ENCODE data around the gene TIGD3. TPM values are rescaled to one million over a fixed set of nuclear protein-coding genes. Genes with fewer than 3 reads are reported as not detected.

The TIGD3 gene
- polyA plus RNA-seq, 1 donor (not counting 4 experiments of a cell fraction or from before 2014, with no cell fraction given) = not detected

- peaks cover 1% of the 10 kb centered on the region for H3K4me1 ChIP-seq (ENCODE audit: control insufficient read depth, extremely low read depth, insufficient read depth, low read length)
- no peak overlapping the region for H2AFZ ChIP-seq (ENCODE audit: control insufficient read depth, low read length)
- TF ChIP-seq, protein P1, sequence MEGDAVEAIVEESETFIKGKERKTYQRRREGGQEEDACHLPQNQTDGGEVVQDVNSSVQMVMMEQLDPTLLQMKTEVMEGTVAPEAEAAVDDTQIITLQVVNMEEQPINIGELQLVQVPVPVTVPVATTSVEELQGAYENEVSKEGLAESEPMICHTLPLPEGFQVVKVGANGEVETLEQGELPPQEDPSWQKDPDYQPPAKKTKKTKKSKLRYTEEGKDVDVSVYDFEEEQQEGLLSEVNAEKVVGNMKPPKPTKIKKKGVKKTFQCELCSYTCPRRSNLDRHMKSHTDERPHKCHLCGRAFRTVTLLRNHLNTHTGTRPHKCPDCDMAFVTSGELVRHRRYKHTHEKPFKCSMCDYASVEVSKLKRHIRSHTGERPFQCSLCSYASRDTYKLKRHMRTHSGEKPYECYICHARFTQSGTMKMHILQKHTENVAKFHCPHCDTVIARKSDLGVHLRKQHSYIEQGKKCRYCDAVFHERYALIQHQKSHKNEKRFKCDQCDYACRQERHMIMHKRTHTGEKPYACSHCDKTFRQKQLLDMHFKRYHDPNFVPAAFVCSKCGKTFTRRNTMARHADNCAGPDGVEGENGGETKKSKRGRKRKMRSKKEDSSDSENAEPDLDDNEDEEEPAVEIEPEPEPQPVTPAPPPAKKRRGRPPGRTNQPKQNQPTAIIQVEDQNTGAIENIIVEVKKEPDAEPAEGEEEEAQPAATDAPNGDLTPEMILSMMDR (optimal IDR thresholded peaks at IDR 0.05 in 1 of 3, IDR thresholded peaks at IDR 0.05 in 1 of 3, conservative IDR thresholded peaks at IDR 0.05 in 1 of 3; ENCODE audit: extremely low read depth in 1 of 3, insufficient read depth in 2 of 3, low read length in 3 of 3) = no peak
- TF ChIP-seq EZH2 (IDR thresholded peaks at IDR 0.05; ENCODE audit: low read length) = no peak
- no peak overlapping the region for H3K27ac ChIP-seq (ENCODE audit: control insufficient read depth, insufficient read depth, low read length)
- H4K20me1 ChIP-seq (ENCODE audit: control insufficient read depth, extremely low read depth, insufficient read depth, low read length) = no peaks in the 10 kb centered on the region
- H3K79me2 ChIP-seq (ENCODE audit: control insufficient read depth, insufficient read depth, low read length) = peaks cover 43% of the 10 kb centered on the region
- H3K4me2 ChIP-seq (ENCODE audit: control insufficient read depth, extremely low read depth, insufficient read depth, low read depth, low read length) = no peak overlapping the region
- no peaks in the 10 kb centered on the region for H3K9me3 ChIP-seq (ENCODE audit: control insufficient read depth, low read depth, low read length)
- DNase-seq (ENCODE audit: low read depth, low spot score) (no peak), FAIRE-seq (no peak)
- no peaks in the 10 kb centered on the region for H3K27me3 ChIP-seq (ENCODE audit: control insufficient read depth, extremely low read depth, insufficient read depth, low read length)
- no peaks in the 10 kb centered on the region for H3K9me1 ChIP-seq (ENCODE audit: control insufficient read depth, extremely low read depth, insufficient read depth, low read length)
- no peak overlapping the region for H3K9ac ChIP-seq (ENCODE audit: control insufficient read depth, extremely low read depth, insufficient read depth, low read length)
- H3K36me3 ChIP-seq (ENCODE audit: control insufficient read depth in 2 of 2, extremely low read depth in 1 of 2, insufficient read depth in 2 of 2, low read length in 2 of 2) = peaks cover 29 to 39% of the 10 kb centered on the region in 2 experiments
- dilution Hi-C loops (cut with MboI; ENCODE audit: extremely low pct_ligation_motif_present, low sequenced_read_pairs) = no loop called here
- no peak overlapping the region for H3K4me3 ChIP-seq (ENCODE audit: control insufficient read depth in 2 of 3, extremely low read depth in 1 of 3, insufficient read depth in 2 of 3, low read depth in 1 of 3, low read length in 3 of 3)
These were observed 14.3 kb upstream of the TIGD3 start for GRCh38 chr11:65340226-65340625.

GRCh38 chr11:65341856-65342255 is 12.7 kb upstream of the TIGD3 start:
- Histone ChIP-seq H3K9ac (ENCODE audit: control insufficient read depth, extremely low read depth, insufficient read depth, low read length) (no peak overlapping the region), H3K4me3 (ENCODE audit: control insufficient read depth in 2 of 3, extremely low read depth in 1 of 3, insufficient read depth in 2 of 3, low read depth in 1 of 3, low read length in 3 of 3) (no peak overlapping the region), H3K27me3 (ENCODE audit: control insufficient read depth, extremely low read depth, insufficient read depth, low read length) (no peaks in the 10 kb centered on the region), H3K9me3 (ENCODE audit: control insufficient read depth, low read depth, low read length) (no peaks in the 10 kb centered on the region), H3K4me1 (ENCODE audit: control insufficient read depth, extremely low read depth, insufficient read depth, low read length) (no peaks in the 10 kb centered on the region), H3K36me3 (ENCODE audit: control insufficient read depth in 2 of 2, extremely low read depth in 1 of 2, insufficient read depth in 2 of 2, low read length in 2 of 2) (peaks cover 29 to 53% of the 10 kb centered on the region in 2 experiments), H2AFZ (ENCODE audit: control insufficient read depth, low read length) (no peak overlapping the region), H3K9me1 (ENCODE audit: control insufficient read depth, extremely low read depth, insufficient read depth, low read length) (no peaks in the 10 kb centered on the region), H4K20me1 (ENCODE audit: control insufficient read depth, extremely low read depth, insufficient read depth, low read length) (no peaks in the 10 kb centered on the region), H3K27ac (ENCODE audit: control insufficient read depth, insufficient read depth, low read length) (no peak overlapping the region), H3K79me2 (ENCODE audit: control insufficient read depth, insufficient read depth, low read length) (peaks cover 28% of the 10 kb centered on the region), H3K4me2 (ENCODE audit: control insufficient read depth, extremely low read depth, insufficient read depth, low read depth, low read length) (no peak overlapping the region)
- no peak for FAIRE-seq
- dilution Hi-C loops (cut with MboI; ENCODE audit: extremely low pct_ligation_motif_present, low sequenced_read_pairs) = no loop called here
- TF ChIP-seq EZH2 (IDR thresholded peaks at IDR 0.05; ENCODE audit: low read length) = no peak
- TF ChIP-seq, protein P1 (optimal IDR thresholded peaks at IDR 0.05 in 1 of 3, IDR thresholded peaks at IDR 0.05 in 1 of 3, conservative IDR thresholded peaks at IDR 0.05 in 1 of 3; ENCODE audit: extremely low read depth in 1 of 3, insufficient read depth in 2 of 3, low read length in 3 of 3) = no peak
- DNase-seq (ENCODE audit: low read depth, low spot score) = no peak
